AG04450 (cell line): ENCODE measurements around the gene HOXA5. TPM values are rescaled to one million over a fixed set of nuclear protein-coding genes. Genes with fewer than 3 reads are reported as not detected.

Source experiments
- CTCF ChIA-PET: fragments of 300-600, 350-600 bp; formaldehyde crosslinking; extraction: SDS; loops from one replicate; lab custom pipeline; 2022; ENCODE audit warnings: antibody characterized with exemption, inconsistent platforms; lab: Charles Lee
- POLR2A ChIA-PET: fragments of 350-600 bp; formaldehyde crosslinking; extraction: SDS; loops from one replicate; lab custom pipeline; 2021; ENCODE audit warnings: antibody characterized with exemption, inconsistent platforms; lab: Yijun Ruan, JAX
- DNase-seq: peaks from one replicate; pipeline ENCODE4 v3.0.0-alpha.2; 2011; ENCODE audit warnings: low read depth, low spot score
- H3K27ac ChIP-seq: one replicate; pipeline ENCODE4 v1.5.1; 2012; ENCODE audit warnings: low read depth, low read length, control low read depth
- H3K27me3 ChIP-seq: one replicate; pipeline ENCODE4 v1.6.0; 2012; ENCODE audit warnings: low read length; ENCODE audit not compliant: control insufficient read depth, insufficient read depth
- H3K4me3 ChIP-seq: 2 replicates; pipeline ENCODE4 v1.5.1; 2011; ENCODE audit warnings: mild to moderate bottlenecking, low read depth, low read length, control low read depth
- H3K9me3 ChIP-seq: 2 replicates; pipeline ENCODE4 v1.5.1; 2012; ENCODE audit warnings: low read length; ENCODE audit not compliant: control insufficient read depth, insufficient read depth
- CTCF ChIP-seq: IDR thresholded peaks from 2 replicates; pipeline ENCODE4 v1.5.1; 2011; ENCODE audit warnings: low read depth, low read length, control low read depth, inconsistent platforms
- polyA plus RNA-seq: library from polyadenylated mRNA; depleted of rRNA; stranded (reverse); fragments of >200 nt; gene quantifications from 2 replicates; pipeline ENCODE4 v1.2.3, GENCODE V29; 2011

Gene HOXA5
- polyA plus RNA-seq, 1 experiment, result 51.0 TPM

- CTCF ChIA-PET, result interaction anchor here (0.6 to 3.8 kb wide), 5 partner anchors 11 to 385 kb away, joined by 3 to 18 read pairs (median 7); no protein-coding TSS in a partner anchor
- POLR2A ChIA-PET, result interaction anchor here (1.2 to 3.3 kb wide), 8 partner anchors 9 to 37 kb away, joined by 4 to 21 read pairs (median 12); partner anchors contain the start of gene HOXA5
- H3K4me3 ChIP-seq, result peak overlapping the region; percentile 54
- DNase-seq, result no peak
- H3K27me3 ChIP-seq, result no peaks in the 10 kb centered on the region
- TF ChIP-seq CTCF, result no peak
- H3K27ac ChIP-seq, result peak overlapping the region; percentile 95
- no peaks in the 10 kb centered on the region for H3K9me3 ChIP-seq
These were observed 35.8 kb downstream of the HOXA5 start for GRCh38 chr7:27107391-27108381.

- ChIA-PET CTCF (interaction anchor here (2.5 kb wide), 1 partner anchor 43 kb away, joined by 9 read pairs; no protein-coding TSS in a partner anchor), POLR2A (interaction anchor here (1.1 to 3.3 kb wide), 6 partner anchors 10 to 37 kb away, joined by 3 to 21 read pairs (median 8); partner anchors contain the start of gene HOXA5)
- Histone ChIP-seq H3K27me3 (no peaks in the 10 kb centered on the region), H3K4me3 (peak overlapping the region; percentile 52), H3K9me3 (no peaks in the 10 kb centered on the region), H3K27ac (peak overlapping the region; percentile 89)
- no peak for DNase-seq
- no peak for TF ChIP-seq CTCF
These were observed 36.6 kb downstream of the HOXA5 start for GRCh38 chr7:27106901-27107240.

- Histone ChIP-seq H3K27me3 (no peaks in the 10 kb centered on the region), H3K27ac (peak overlapping the region; percentile 89), H3K4me3 (peak overlapping the region; percentile 52), H3K9me3 (no peaks in the 10 kb centered on the region)
- ChIA-PET POLR2A (interaction anchor here (1.1 to 3.3 kb wide), 7 partner anchors 9 to 38 kb away, joined by 3 to 21 read pairs (median 9); partner anchors contain the start of gene HOXA5), CTCF (interaction anchor here (1.5 to 2.6 kb wide), 5 partner anchors 35 to 252 kb away, joined by 5 to 26 read pairs (median 9); partner anchors contain the start of gene HOXA5)
- no peak for DNase-seq
- no peak for TF ChIP-seq CTCF
These were observed 37.1 kb downstream of the HOXA5 start for GRCh38 chr7:27106181-27106900.

- no peak for DNase-seq
- Histone ChIP-seq H3K9me3 (no peaks in the 10 kb centered on the region), H3K27me3 (no peaks in the 10 kb centered on the region), H3K27ac (peak overlapping the region; percentile 89), H3K4me3 (peak overlapping the region; percentile 11; the same call in 1 of the 2 replicates)
- ChIA-PET POLR2A (interaction anchor here (0.6 to 3.3 kb wide), 11 partner anchors 8 to 1249 kb away, joined by 3 to 21 read pairs (median 7); partner anchors contain the start of gene HOXA5), CTCF (interaction anchor here (0.5 to 2.6 kb wide), 10 partner anchors 13 to 1367 kb away, joined by 3 to 26 read pairs (median 5); partner anchors contain the start of genes HOXA4 and HOXA5)
- TF ChIP-seq CTCF, result no peak
These were observed 38.0 kb downstream of the HOXA5 start for GRCh38 chr7:27105301-27106031.
